ENCODE measurements around the gene WNK4. TPM values are rescaled to one million over a fixed set of nuclear protein-coding genes. Genes with fewer than 3 reads are reported as not detected.

WNK4 gene
- polyA plus RNA-seq, 1 donor from 2014 or later: 0.10 TPM

- no peak overlapping the region for H3K27ac ChIP-seq (ENCODE audit: low read length)
- no peaks in the 10 kb centered on the region for H3K36me3 ChIP-seq (ENCODE audit: insufficient read depth, low read length)
- no peak overlapping the region for H3K4me2 ChIP-seq (ENCODE audit: low read length)
- H3K27me3 ChIP-seq (ENCODE audit: insufficient read depth, low read depth, low read length): peaks cover 8% of the 10 kb centered on the region
- no peak overlapping the region for H3K4me3 ChIP-seq (ENCODE audit: low read length)
- TF ChIP-seq TAF1 (IDR thresholded peaks at IDR 0.05; ENCODE audit: low read depth) (no peak), POLR2AphosphoS5 (IDR thresholded peaks at IDR 0.05) (no peak), EP300 (conservative IDR thresholded peaks at IDR 0.05; ENCODE audit: poor library complexity, severe bottlenecking) (no peak), RAD21 (conservative IDR thresholded peaks at IDR 0.05) (no peak), SMC3 (conservative IDR thresholded peaks at IDR 0.05; ENCODE audit: poor library complexity) (no peak), EZH2 (IDR thresholded peaks at IDR 0.05; ENCODE audit: borderline replicate concordance, insufficient read depth, low read length, poor library complexity, severe bottlenecking) (no peak), REST (IDR thresholded peaks at IDR 0.05; ENCODE audit: borderline replicate concordance) (no peak), MXI1 (conservative IDR thresholded peaks at IDR 0.05; ENCODE audit: poor library complexity, severe bottlenecking) (no peak), CTCF (IDR thresholded peaks at IDR 0.05; ENCODE audit: poor library complexity, severe bottlenecking) (no peak)
- no peak overlapping the region for H3K9ac ChIP-seq (ENCODE audit: low read length)
- no peaks in the 10 kb centered on the region for H3K9me3 ChIP-seq (ENCODE audit: low read length)
- no peaks in the 10 kb centered on the region for H4K20me1 ChIP-seq (ENCODE audit: insufficient read depth)
- no peaks in the 10 kb centered on the region for H3K79me2 ChIP-seq (replicated peaks; ENCODE audit: insufficient read depth, low read length)
- H2AFZ ChIP-seq (ENCODE audit: low read depth, low read length): no peak overlapping the region
- no peaks in the 10 kb centered on the region for H3K9me2 ChIP-seq (ENCODE audit: insufficient read depth, low read length)
- no peaks in the 10 kb centered on the region for H3F3A ChIP-seq (ENCODE audit: insufficient read depth, low read length, poor library complexity, severe bottlenecking)
These were observed 4.8 kb upstream of the WNK4 start for GRCh38 chr17:42775534-42776098.

- H3K4me3 ChIP-seq (ENCODE audit: low read length): no peak overlapping the region
- H3K9me3 ChIP-seq (ENCODE audit: low read length): no peaks in the 10 kb centered on the region
- H3K27me3 ChIP-seq (ENCODE audit: insufficient read depth, low read depth, low read length): peaks cover 31% of the 10 kb centered on the region
- H3K9ac ChIP-seq (ENCODE audit: low read length): no peak overlapping the region
- no peaks in the 10 kb centered on the region for H3K36me3 ChIP-seq (ENCODE audit: insufficient read depth, low read length)
- TF ChIP-seq MXI1 (conservative IDR thresholded peaks at IDR 0.05; ENCODE audit: poor library complexity, severe bottlenecking) (no peak), SMC3 (conservative IDR thresholded peaks at IDR 0.05; ENCODE audit: poor library complexity) (no peak), POLR2AphosphoS5 (IDR thresholded peaks at IDR 0.05) (no peak), TAF1 (IDR thresholded peaks at IDR 0.05; ENCODE audit: low read depth) (no peak), EP300 (conservative IDR thresholded peaks at IDR 0.05; ENCODE audit: poor library complexity, severe bottlenecking) (no peak), CTCF (IDR thresholded peaks at IDR 0.05; ENCODE audit: poor library complexity, severe bottlenecking) (no peak), RAD21 (conservative IDR thresholded peaks at IDR 0.05) (no peak)
- no peak overlapping the region for H2AFZ ChIP-seq (ENCODE audit: low read depth, low read length)
- H3K27ac ChIP-seq (ENCODE audit: low read length): no peak overlapping the region
- H3K79me2 ChIP-seq (replicated peaks; ENCODE audit: insufficient read depth, low read length): no peaks in the 10 kb centered on the region
- H3F3A ChIP-seq (ENCODE audit: insufficient read depth, low read length, poor library complexity, severe bottlenecking): no peaks in the 10 kb centered on the region
- no peaks in the 10 kb centered on the region for H4K20me1 ChIP-seq (ENCODE audit: insufficient read depth)
- no peaks in the 10 kb centered on the region for H3K9me2 ChIP-seq (ENCODE audit: insufficient read depth, low read length)
- H3K4me2 ChIP-seq (ENCODE audit: low read length): no peak overlapping the region
These were observed 1.8 kb upstream of the WNK4 start for GRCh38 chr17:42778570-42778969.
